IMR-90 (cell line): Measurements from ENCODE around the gene LUZP2. TPM values are rescaled to one million over a fixed set of nuclear protein-coding genes. Genes with fewer than 3 reads are reported as not detected.

Experiments used
- ATAC-seq: fragments of 200-7000 bp; cut with Tn5 transposase; 2 replicates; pipeline ENCODE4 v1.9.1; 2020; ENCODE audit warnings: low read depth, mild to moderate bottlenecking, moderate library complexity
- BruUV-seq: library from RNA; stranded (reverse); fragments of 400-500 nt; replicated peaks from 2 replicates; lab custom pipeline; 2021; lab: Mats Ljungman, UMichigan
- CTCF ChIA-PET: fragments of 300-600 bp; formaldehyde crosslinking; extraction: SDS; loops from one replicate; lab custom pipeline; 2021; ENCODE audit warnings: antibody characterized with exemption; lab: Yijun Ruan, JAX
- POLR2A ChIA-PET: fragments of 300-600 bp; sonication (Branson Sonifier 250); formaldehyde crosslinking; loops from one replicate; lab custom pipeline; 2022; ENCODE audit warnings: antibody characterized with exemption; ENCODE audit not compliant: unreplicated experiment; lab: Charles Lee
- DNase-seq: peaks from one replicate; pipeline ENCODE4 v3.0.0; 2013
- H2AFZ ChIP-seq: replicated peaks from 2 replicates; pipeline ENCODE3; 2013; ENCODE audit warnings: low read length, mild to moderate bottlenecking; ENCODE audit not compliant: poor library complexity
- H2AK5ac ChIP-seq: 2 replicates; pipeline ENCODE4 v1.6.1; 2013; ENCODE audit warnings: low read depth, low read length, inconsistent platforms
- H2AK9ac ChIP-seq: replicated peaks from 2 replicates; pipeline ENCODE3; 2013; ENCODE audit warnings: mild to moderate bottlenecking, low read depth, low read length, moderate library complexity; ENCODE audit not compliant: poor library complexity
- H2BK120ac ChIP-seq: 2 replicates; pipeline ENCODE4 v1.6.1; 2013; ENCODE audit warnings: low read depth, low read length, inconsistent platforms
- H2BK15ac ChIP-seq: 3 replicates; pipeline ENCODE4 v1.6.1; 2013; ENCODE audit warnings: low read depth, low read length, inconsistent platforms
- H2BK20ac ChIP-seq: 2 replicates; pipeline ENCODE4 v1.6.1; 2013; ENCODE audit warnings: low read depth, mild to moderate bottlenecking, inconsistent platforms, low read length, moderate library complexity
- H2BK5ac ChIP-seq: 2 replicates; pipeline ENCODE4 v1.6.1; 2013; ENCODE audit warnings: mild to moderate bottlenecking, low read depth, low read length, inconsistent platforms; ENCODE audit not compliant: poor library complexity, severe bottlenecking
- H3K14ac ChIP-seq: replicated peaks from 2 replicates; pipeline ENCODE4 v1.6.1; 2013; ENCODE audit warnings: low read depth, low read length, inconsistent platforms
- H3K18ac ChIP-seq: 2 replicates; pipeline ENCODE4 v1.6.1; 2013; ENCODE audit warnings: low read depth, low read length, control low read depth
- H3K23ac ChIP-seq: 2 replicates; pipeline ENCODE4 v1.6.1; 2013; ENCODE audit warnings: low read depth, low read length, inconsistent platforms
- H3K27ac ChIP-seq: 2 replicates; pipeline ENCODE4 v1.5.1; 2013; ENCODE audit warnings: mild to moderate bottlenecking, control low read depth, low read length; ENCODE audit not compliant: insufficient read depth
- H3K27me3 ChIP-seq: 2 replicates; pipeline ENCODE4 v1.6.1; 2013; ENCODE audit warnings: low read length; ENCODE audit not compliant: control insufficient read depth, insufficient read depth
- H3K36me3 ChIP-seq: 2 replicates; pipeline ENCODE4 v1.6.1; 2013; ENCODE audit warnings: low read length, mixed read lengths; ENCODE audit not compliant: control insufficient read depth, insufficient read depth
- H3K4ac ChIP-seq: 2 replicates; pipeline ENCODE4 v1.6.1; 2013; ENCODE audit warnings: low read depth, low read length, inconsistent platforms
- H3K4me1 ChIP-seq: 2 replicates; pipeline ENCODE4 v1.6.1; 2013; ENCODE audit warnings: low read length, mixed read lengths; ENCODE audit not compliant: control insufficient read depth, insufficient read depth
- H3K4me2 ChIP-seq: 2 replicates; pipeline ENCODE4 v1.6.1; 2013; ENCODE audit warnings: low read depth, mild to moderate bottlenecking, control low read depth, low read length, moderate library complexity
- H3K4me3 ChIP-seq: 2 replicates; pipeline ENCODE4 v1.5.1; 2013; ENCODE audit warnings: low read depth, mild to moderate bottlenecking, control low read depth, low read length, moderate library complexity; ENCODE audit not compliant: insufficient read depth
- H3K56ac ChIP-seq: 2 replicates; pipeline ENCODE4 v1.6.1; 2013; ENCODE audit warnings: low read length, inconsistent platforms; ENCODE audit not compliant: insufficient read depth; ENCODE audit errors: extremely low read depth
- H3K79me1 ChIP-seq, 2 experiments: 2 replicates each; pipeline ENCODE4 v1.6.1; 2013; ENCODE audit warnings: low read length in 2 of 2, inconsistent platforms in 1 of 2, low read depth in 1 of 2
- H3K9ac ChIP-seq: 2 replicates; pipeline ENCODE4 v1.6.1; 2013; ENCODE audit warnings: low read depth, low read length, control low read depth
- H3K9me1 ChIP-seq: 2 replicates; pipeline ENCODE4 v1.6.1; 2013; ENCODE audit warnings: low read length, inconsistent platforms; ENCODE audit not compliant: insufficient read depth
- H3K9me3 ChIP-seq: 2 replicates; pipeline ENCODE4 v1.6.1; 2013; ENCODE audit warnings: low read length; ENCODE audit not compliant: control insufficient read depth, insufficient read depth
- H4K20me1 ChIP-seq: 2 replicates; pipeline ENCODE4 v1.6.1; 2013; ENCODE audit warnings: low read length, inconsistent platforms; ENCODE audit not compliant: insufficient read depth
- H4K5ac ChIP-seq: 2 replicates; pipeline ENCODE4 v1.6.1; 2013; ENCODE audit warnings: mild to moderate bottlenecking, low read depth, low read length, control low read depth
- H4K8ac ChIP-seq, 2 experiments: 2 replicates each; pipeline ENCODE4 v1.6.1; 2013; ENCODE audit warnings: low read depth in 2 of 2, low read length in 2 of 2, control low read depth in 1 of 2, inconsistent platforms in 1 of 2
- H4K91ac ChIP-seq: 2 replicates; pipeline ENCODE4 v1.6.1; 2013; ENCODE audit warnings: low read depth, low read length, inconsistent platforms; ENCODE audit not compliant: insufficient read depth
- BHLHE40 ChIP-seq: fragments of 150-350 bp; IDR thresholded peaks from 2 replicates; pipeline ENCODE4 v1.6.1; 2016; ENCODE audit warnings: mild to moderate bottlenecking, low read depth, low read length
- CEBPB ChIP-seq: IDR thresholded peaks from 2 replicates; pipeline ENCODE4 v1.6.1; 2012; ENCODE audit warnings: low read depth, low read length, improper control_type of control experiment
- CHD1 ChIP-seq: IDR thresholded peaks from 2 replicates; pipeline ENCODE4 v1.6.1; 2012; ENCODE audit warnings: low read depth, low read length, improper control_type of control experiment
- CTCF ChIP-seq: conservative IDR thresholded peaks from 2 replicates; pipeline ENCODE4 v1.5.1; 2012; ENCODE audit warnings: mild to moderate bottlenecking, low read depth, low read length, improper control_type of control experiment
- ELK1 ChIP-seq: fragments of 150-350 bp; IDR thresholded peaks from 2 replicates; pipeline ENCODE4 v1.6.1; 2016; ENCODE audit warnings: low read depth, mild to moderate bottlenecking, low read length, moderate library complexity, borderline replicate concordance
- FOS ChIP-seq: fragments of 150-350 bp; IDR thresholded peaks from 2 replicates; pipeline ENCODE4 v1.6.1; 2016; ENCODE audit warnings: low read depth, low read length
- MAFK ChIP-seq: IDR thresholded peaks from 2 replicates; pipeline ENCODE4 v1.6.1; 2012; ENCODE audit warnings: low read depth, low read length, improper control_type of control experiment
- MAZ ChIP-seq: IDR thresholded peaks from 2 replicates; pipeline ENCODE4 v1.6.1; 2012; ENCODE audit warnings: low read depth, mild to moderate bottlenecking, low read length, improper control_type of control experiment, moderate library complexity, borderline replicate concordance
- NFE2L2 ChIP-seq: fragments of 150-350 bp; IDR thresholded peaks from 2 replicates; pipeline ENCODE4 v1.6.1; 2016; ENCODE audit warnings: low read depth, mild to moderate bottlenecking, low read length
- POLR2A ChIP-seq: IDR thresholded peaks from 2 replicates; pipeline ENCODE4 v1.6.1; 2012; ENCODE audit warnings: mild to moderate bottlenecking, low read depth, low read length
- RAD21 ChIP-seq: IDR thresholded peaks from 2 replicates; pipeline ENCODE4 v1.6.1; 2012; ENCODE audit warnings: low read length, improper control_type of control experiment
- RCOR1 ChIP-seq: IDR thresholded peaks from 2 replicates; pipeline ENCODE4 v1.6.1; 2012; ENCODE audit warnings: mild to moderate bottlenecking, low read length, improper control_type of control experiment; ENCODE audit not compliant: insufficient replicate concordance
- RFX5 ChIP-seq: IDR thresholded peaks from 2 replicates; pipeline ENCODE4 v1.8.0; 2012; ENCODE audit warnings: low read depth, mild to moderate bottlenecking, low read length, moderate library complexity
- SMC3 ChIP-seq: fragments of 150-350 bp; IDR thresholded peaks from 2 replicates; pipeline ENCODE4 v1.6.1; 2016; ENCODE audit warnings: low read depth, mild to moderate bottlenecking, antibody characterized with exemption, low read length, moderate library complexity
- USF2 ChIP-seq: fragments of 150-350 bp; IDR thresholded peaks from 2 replicates; pipeline ENCODE4 v1.6.1; 2017; ENCODE audit warnings: mild to moderate bottlenecking, antibody characterized with exemption, low read length, low read depth
- WGBS, 2 experiments: methylation state at CpG; one replicate each; pipeline versions ENCODE4 v1.1.5 to v1.1.7; 2013; ENCODE audit warnings: missing lambda C conversion rate in 2 of 2; ENCODE audit not compliant: insufficient read length in 1 of 2; ENCODE audit errors: extremely low coverage in 2 of 2; 5-methylcytosine and 5-hydroxymethylcytosine counted together
- dilution Hi-C: fragments of 300-500 bp; cut with HindIII; formaldehyde crosslinking; loops from one replicate; pipeline ENCODE4 v1.14.3; 2018; ENCODE audit warnings: low sequenced_read_pairs; ENCODE audit not compliant: unreplicated experiment
- in situ Hi-C: fragments of 300-500 bp; cut with MboI; formaldehyde crosslinking; loops from 3 replicates; pipeline ENCODE4 v1.14.3; 2019; ENCODE audit warnings: low sequenced_read_pairs, inconsistent platforms, mixed read lengths
- intact Hi-C: fragments of 100-400 bp; cut with micrococcal nuclease; formaldehyde crosslinking; loops from 2 replicates; pipeline ENCODE4 v1.10.0; 2022
- polyA plus RNA-seq, 3 experiments: library from polyadenylated mRNA; depleted of rRNA; stranded (reverse); fragments of >200 nt; gene quantifications; 2 replicates each; pipeline ENCODE4 v1.2.3, GENCODE V29; 2012; ENCODE audit warnings: low replicate concordance in 1 of 3
- total RNA-seq: library from RNA; depleted of rRNA; stranded (reverse); fragments of >200 nt; gene quantifications from 2 replicates; pipeline ENCODE4 v1.2.3, GENCODE V29; 2012

The LUZP2 gene
- total and polyA plus RNA-seq, 2 of the 4 experiments (the other 2 are of a cell fraction) = 0.89 to 2.0 TPM

DNA sequence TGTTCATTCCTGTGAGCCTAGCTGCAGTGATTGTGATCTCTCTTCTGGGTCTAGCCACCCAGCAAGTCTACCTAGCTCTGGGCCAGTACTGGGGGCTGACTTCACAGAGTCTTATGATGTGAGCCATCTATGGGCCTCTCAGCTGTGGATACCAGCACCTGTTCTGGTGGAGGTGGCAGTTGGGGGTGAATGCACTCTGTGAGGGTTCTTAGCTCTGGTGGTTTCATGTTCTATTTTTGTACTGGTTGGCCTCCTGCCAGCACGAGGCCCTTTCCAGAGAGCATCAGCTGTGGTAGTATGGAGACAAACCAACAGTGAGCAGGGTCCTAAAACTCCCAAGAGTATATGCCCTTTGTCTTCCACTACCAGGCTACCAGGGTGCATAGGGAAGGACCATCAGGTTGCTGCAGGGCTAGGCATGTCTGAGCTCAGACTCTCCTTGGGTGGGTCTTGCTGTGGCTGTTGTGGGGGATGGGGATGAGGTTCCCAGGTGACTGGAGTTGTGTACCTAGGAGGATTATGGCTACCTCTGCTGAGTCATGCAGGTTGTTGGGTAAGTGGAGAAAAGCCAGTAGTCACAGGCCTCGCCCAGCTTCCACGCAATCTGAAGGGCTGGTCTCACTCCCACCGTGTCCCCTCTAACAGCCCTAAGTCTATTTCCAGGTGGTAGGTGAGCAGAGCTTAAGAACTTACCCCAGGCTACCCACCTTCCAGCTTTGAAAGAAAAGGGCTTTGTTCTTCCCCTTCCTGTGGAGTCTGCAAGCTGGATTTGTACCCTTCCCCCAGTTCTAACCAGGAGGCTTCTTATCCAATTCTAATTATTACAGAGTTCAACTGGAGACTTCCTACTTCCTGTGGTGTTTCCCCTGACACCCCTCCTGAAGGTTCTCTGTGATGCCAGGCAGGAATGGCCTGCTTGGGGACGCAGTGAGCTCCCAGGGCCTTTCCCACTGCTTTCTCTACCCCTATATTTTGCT is 250.7 kb downstream of the LUZP2 start:
- POLR2A ChIA-PET = no interaction called here
- Histone ChIP-seq H2BK120ac (no peak overlapping the region), H3K4me2 (no peak overlapping the region), H3K79me1 (no peaks in the 10 kb centered on the region), H3K4ac (no peak overlapping the region), H4K8ac (no peak overlapping the region), H3K36me3 (no peaks in the 10 kb centered on the region), H3K9ac (no peak overlapping the region), H2BK15ac (no peak overlapping the region), H3K9me1 (no peaks in the 10 kb centered on the region), H2BK5ac (no peak overlapping the region), H4K5ac (no peak overlapping the region), H3K4me3 (no peak overlapping the region), H3K9me3 (no peaks in the 10 kb centered on the region), H3K56ac (no peak overlapping the region), H4K91ac (no peak overlapping the region), H4K20me1 (no peaks in the 10 kb centered on the region), H3K14ac (no peak overlapping the region), H2BK20ac (no peak overlapping the region), H2AK9ac (no peak overlapping the region), H3K4me1 (no peaks in the 10 kb centered on the region), H2AK5ac (no peak overlapping the region), H2AFZ (no peak overlapping the region), H3K27me3 (no peaks in the 10 kb centered on the region), H3K23ac (no peak overlapping the region), H3K27ac (no peak overlapping the region), H3K18ac (no peak overlapping the region)
- DNase-seq (no peak), ATAC-seq (no peak)
- in situ Hi-C loops (no loop called here), intact Hi-C loops (no loop called here), dilution Hi-C loops (no loop called here)
- TF ChIP-seq MAFK (no peak), RCOR1 (no peak), BHLHE40 (no peak), SMC3 (no peak), MAZ (no peak), CTCF (no peak), FOS (no peak), RFX5 (no peak), CEBPB (no peak), CHD1 (no peak), NFE2L2 (no peak), ELK1 (no peak), USF2 (no peak), RAD21 (no peak), POLR2A (no peak)
- no TSS peak for BruUV-seq
- CTCF ChIA-PET = no interaction called here
- WGBS, 2 experiments = no CpG with 5 or more reads among the region's 5 CpGs
